ENCODE data around the gene STPG4.

DNA sequence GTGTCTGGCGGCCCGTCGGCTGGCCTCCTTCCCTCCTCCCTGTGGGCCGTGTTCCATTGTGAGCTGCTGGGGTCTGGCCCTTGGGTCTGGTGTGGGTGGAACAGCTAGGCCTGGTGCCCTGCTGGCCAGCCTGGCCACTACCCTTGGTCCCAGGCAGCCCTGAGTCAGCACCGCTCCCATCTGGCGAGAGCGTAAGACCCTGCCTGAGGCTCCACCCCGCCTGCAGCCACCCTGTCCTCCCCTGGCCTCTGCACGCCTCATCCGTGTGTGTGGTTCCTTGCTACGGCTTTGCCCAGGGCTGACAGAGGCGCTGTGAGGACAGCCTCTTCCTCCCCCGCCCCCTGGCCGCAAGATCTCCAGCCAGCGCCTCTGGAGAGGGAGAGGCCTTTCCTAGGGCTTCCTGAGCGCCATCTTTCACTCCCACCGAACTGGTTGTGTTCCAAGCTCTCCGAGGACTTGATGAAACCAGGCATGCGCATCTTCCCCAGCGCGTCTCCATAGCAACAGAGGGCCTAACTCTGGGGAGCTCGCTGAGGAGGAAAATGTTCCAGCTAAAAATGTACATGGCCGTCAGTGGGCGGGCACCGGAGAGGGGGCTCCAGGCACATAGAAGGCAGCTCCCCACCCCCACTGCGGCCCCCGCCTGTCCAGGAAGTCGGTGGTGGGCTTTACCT, 83.0 kb downstream of the STPG4 start:
- TF ChIP-seq POLR2A (IDR thresholded peaks at IDR 0.05; ENCODE audit: low read depth) = no peak
- TF ChIP-seq, protein P1, sequence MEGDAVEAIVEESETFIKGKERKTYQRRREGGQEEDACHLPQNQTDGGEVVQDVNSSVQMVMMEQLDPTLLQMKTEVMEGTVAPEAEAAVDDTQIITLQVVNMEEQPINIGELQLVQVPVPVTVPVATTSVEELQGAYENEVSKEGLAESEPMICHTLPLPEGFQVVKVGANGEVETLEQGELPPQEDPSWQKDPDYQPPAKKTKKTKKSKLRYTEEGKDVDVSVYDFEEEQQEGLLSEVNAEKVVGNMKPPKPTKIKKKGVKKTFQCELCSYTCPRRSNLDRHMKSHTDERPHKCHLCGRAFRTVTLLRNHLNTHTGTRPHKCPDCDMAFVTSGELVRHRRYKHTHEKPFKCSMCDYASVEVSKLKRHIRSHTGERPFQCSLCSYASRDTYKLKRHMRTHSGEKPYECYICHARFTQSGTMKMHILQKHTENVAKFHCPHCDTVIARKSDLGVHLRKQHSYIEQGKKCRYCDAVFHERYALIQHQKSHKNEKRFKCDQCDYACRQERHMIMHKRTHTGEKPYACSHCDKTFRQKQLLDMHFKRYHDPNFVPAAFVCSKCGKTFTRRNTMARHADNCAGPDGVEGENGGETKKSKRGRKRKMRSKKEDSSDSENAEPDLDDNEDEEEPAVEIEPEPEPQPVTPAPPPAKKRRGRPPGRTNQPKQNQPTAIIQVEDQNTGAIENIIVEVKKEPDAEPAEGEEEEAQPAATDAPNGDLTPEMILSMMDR (IDR thresholded peaks at IDR 0.05) = peak in 1 of 3 experiments; percentile 26

All from esophagus muscularis mucosa (tissue), 3 donors.